ENCODE data around the gene RAP2C. TPM values are rescaled to one million over a fixed set of nuclear protein-coding genes. Genes with fewer than 3 reads are reported as not detected.

RAP2C gene
- total RNA-seq, 2 experiments from 2014 or later: 33.1 to 37.5 TPM

DNA sequence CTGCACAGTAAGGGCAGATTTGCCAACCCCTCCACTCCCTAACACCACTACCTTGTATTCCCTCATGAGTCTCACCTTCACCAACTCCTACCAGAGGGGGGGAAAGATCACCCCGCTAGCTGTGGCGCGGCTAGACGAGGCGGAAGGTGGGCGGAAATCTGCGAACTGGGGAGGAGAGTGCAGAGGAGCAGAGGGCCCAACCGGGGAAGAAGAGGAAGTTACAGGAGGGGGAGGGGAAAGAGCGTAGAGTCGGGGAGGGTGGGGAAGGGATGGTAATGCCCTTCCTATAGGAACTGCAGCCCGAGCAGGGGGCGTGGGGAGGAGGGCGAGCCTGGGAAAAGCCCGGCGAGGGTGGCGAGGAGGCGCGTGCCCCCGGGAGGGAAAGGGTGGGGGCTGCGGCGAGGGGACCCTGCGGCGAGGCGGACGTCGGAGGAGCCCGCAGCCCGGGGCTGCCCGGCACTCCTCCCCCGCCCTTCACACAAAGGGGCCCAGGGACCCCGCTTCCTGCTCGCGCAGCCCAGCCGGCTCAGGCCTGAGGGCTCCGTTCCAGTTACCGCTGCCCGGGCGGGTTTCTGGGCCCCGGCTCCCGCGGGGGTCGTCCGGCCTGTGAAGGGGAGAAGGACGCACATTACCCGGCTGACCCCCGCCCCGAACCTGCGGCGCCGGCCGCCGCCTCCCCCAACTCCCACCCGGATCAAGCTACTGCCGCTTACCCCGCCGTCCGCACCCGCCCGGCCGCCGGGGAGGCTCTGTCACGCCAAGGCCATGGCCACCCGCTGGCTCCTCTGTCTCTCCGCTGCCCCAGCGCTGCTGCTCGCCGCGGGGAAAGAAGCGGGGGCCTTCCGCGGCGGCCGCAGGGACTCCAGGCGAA, 1.8 kb downstream of the RAP2C start:
- H3K4me3 Mint-ChIP-seq: peak overlapping the region; percentile 93
- H3K9me3 Mint-ChIP-seq: no peaks in the 10 kb centered on the region
- DNase-seq: peak; percentile 74
- POLR2A ChIA-PET: interaction anchor here (1.0 to 1.6 kb wide), 4 partner anchors 125 to 264 kb away, joined by 3 to 5 read pairs (median 4); partner anchors contain the start of gene STK26
- peak; percentile 75 for ATAC-seq (ENCODE audit: low read depth)
- peaks cover 15% of the 10 kb centered on the region for H3K4me1 Mint-ChIP-seq
- peak overlapping the region; percentile 91 for H3K27ac Mint-ChIP-seq
- no peaks in the 10 kb centered on the region for H3K27me3 Mint-ChIP-seq
- peaks cover 5% of the 10 kb centered on the region for H3K36me3 Mint-ChIP-seq

GRCh38 chrX:132216806-132217202, 2.4 kb downstream of the RAP2C start:
- Mint-ChIP-seq H3K27me3 (no peaks in the 10 kb centered on the region), H3K27ac (peak overlapping the region; percentile 91), H3K4me3 (peak overlapping the region; percentile 93), H3K4me1 (peaks cover 15% of the 10 kb centered on the region), H3K9me3 (no peaks in the 10 kb centered on the region), H3K36me3 (peaks cover 5% of the 10 kb centered on the region)
- POLR2A ChIA-PET: interaction anchor here (1.0 to 1.6 kb wide), 4 partner anchors 22 to 265 kb away, joined by 3 to 5 read pairs (median 4); partner anchors contain the start of gene STK26
- DNase-seq (no peak), ATAC-seq (ENCODE audit: low read depth) (peak; percentile 21)

DNA sequence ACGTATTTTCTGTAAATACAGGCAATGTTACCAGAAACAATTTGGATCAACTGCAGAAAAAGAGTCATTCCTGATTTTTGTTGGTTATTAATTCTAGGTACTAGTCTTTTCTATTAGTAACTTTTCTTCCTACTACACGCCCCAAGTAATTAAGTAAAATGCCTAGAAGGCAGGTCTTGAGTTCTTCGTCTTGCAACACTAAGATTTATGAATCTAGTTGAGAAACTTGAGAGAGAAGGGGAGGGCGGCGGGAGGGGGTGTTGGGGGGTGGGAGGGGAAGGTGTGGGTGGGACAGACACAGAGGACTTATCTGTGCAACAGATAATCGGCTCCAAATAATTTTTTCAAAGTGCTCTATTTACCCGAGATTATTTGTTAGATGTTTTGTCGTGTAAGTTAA, 3.0 kb downstream of the RAP2C start:
- H3K27ac Mint-ChIP-seq: peak overlapping the region; percentile 91
- H3K36me3 Mint-ChIP-seq: peaks cover 5% of the 10 kb centered on the region
- peak overlapping the region; percentile 93 for H3K4me3 Mint-ChIP-seq
- no peaks in the 10 kb centered on the region for H3K9me3 Mint-ChIP-seq
- ATAC-seq (ENCODE audit: low read depth) (no peak), DNase-seq (no peak)
- H3K4me1 Mint-ChIP-seq: peaks cover 15% of the 10 kb centered on the region
- no peaks in the 10 kb centered on the region for H3K27me3 Mint-ChIP-seq
- POLR2A ChIA-PET: interaction anchor here (1.0 to 1.2 kb wide), 2 partner anchors 22 to 274 kb away, joined by 3 to 5 read pairs; no protein-coding TSS in a partner anchor

- POLR2A ChIA-PET: no interaction called here
- H3K27me3 Mint-ChIP-seq: no peaks in the 10 kb centered on the region
- ATAC-seq (ENCODE audit: low read depth) (no peak), DNase-seq (no peak)
- no peak overlapping the region for H3K27ac Mint-ChIP-seq
- peaks cover 9% of the 10 kb centered on the region for H3K36me3 Mint-ChIP-seq
- no peaks in the 10 kb centered on the region for H3K9me3 Mint-ChIP-seq
- peak overlapping the region; percentile 65 for H3K4me3 Mint-ChIP-seq
- H3K4me1 Mint-ChIP-seq: peaks cover 21% of the 10 kb centered on the region
Measured at GRCh38 chrX:132214518-132214917, 4.7 kb downstream of the RAP2C start.

DNA sequence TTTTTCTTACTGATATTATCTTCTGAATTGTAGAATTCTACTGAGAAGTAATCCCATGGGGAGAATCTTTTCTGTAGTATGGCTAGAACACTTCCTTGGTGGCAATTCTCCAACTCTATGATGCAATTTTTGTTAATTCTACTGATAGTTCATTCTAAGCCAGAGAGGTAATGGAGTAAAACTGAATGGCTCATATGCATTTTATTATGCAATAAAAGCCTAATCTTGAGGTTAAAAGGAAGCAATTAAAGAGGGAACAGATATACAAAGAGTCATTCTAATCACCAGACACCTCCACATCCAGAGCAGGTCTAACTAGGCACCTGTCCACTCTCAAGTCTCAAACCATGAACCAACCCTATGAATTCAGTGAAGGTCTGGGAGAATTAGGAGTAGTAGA, 9.7 kb downstream of the RAP2C start:
- H3K27ac Mint-ChIP-seq: no peak overlapping the region
- H3K36me3 Mint-ChIP-seq: peaks cover 14% of the 10 kb centered on the region
- POLR2A ChIA-PET: interaction anchor here (1.2 kb wide), 1 partner anchor 185 kb away, joined by 3 read pairs; no protein-coding TSS in a partner anchor
- ATAC-seq (ENCODE audit: low read depth): no peak
- H3K9me3 Mint-ChIP-seq: no peaks in the 10 kb centered on the region
- DNase-seq: no peak
- no peak overlapping the region for H3K4me3 Mint-ChIP-seq
- no peaks in the 10 kb centered on the region for H3K27me3 Mint-ChIP-seq
- peaks cover 17% of the 10 kb centered on the region for H3K4me1 Mint-ChIP-seq

- H3K36me3 Mint-ChIP-seq: peaks cover 10% of the 10 kb centered on the region
- H3K9me3 Mint-ChIP-seq: no peaks in the 10 kb centered on the region
- H3K27ac Mint-ChIP-seq: no peak overlapping the region
- POLR2A ChIA-PET: interaction anchor here (1.2 kb wide), 1 partner anchor 184 kb away, joined by 3 read pairs; no protein-coding TSS in a partner anchor
- ATAC-seq (ENCODE audit: low read depth): no peak
- no peak overlapping the region for H3K4me3 Mint-ChIP-seq
- no peaks in the 10 kb centered on the region for H3K27me3 Mint-ChIP-seq
- DNase-seq: no peak
- H3K4me1 Mint-ChIP-seq: peaks cover 9% of the 10 kb centered on the region
Measured at GRCh38 chrX:132208422-132208821, 10.8 kb downstream of the RAP2C start.

DNA sequence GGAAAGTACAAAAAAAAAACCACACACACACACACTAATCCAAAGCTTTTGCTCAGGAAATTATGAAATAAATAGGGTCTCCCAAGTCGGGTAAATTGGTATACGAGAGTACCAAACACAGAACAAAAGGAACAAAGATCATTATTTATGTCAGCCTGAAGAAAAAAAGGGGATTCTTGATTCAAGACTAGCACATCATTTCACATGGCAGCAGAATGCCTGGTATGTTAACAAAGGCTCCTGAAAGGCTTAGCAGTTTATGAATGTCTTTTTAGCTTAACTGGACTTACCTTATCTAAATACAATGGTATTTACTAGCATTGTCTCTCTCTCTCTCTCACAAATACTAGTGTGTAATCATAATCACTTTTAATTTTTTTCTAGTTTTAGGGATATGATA, 11.3 kb downstream of the RAP2C start:
- Mint-ChIP-seq H3K4me1 (peaks cover 9% of the 10 kb centered on the region), H3K27ac (no peak overlapping the region), H3K36me3 (peaks cover 10% of the 10 kb centered on the region), H3K9me3 (no peaks in the 10 kb centered on the region), H3K27me3 (no peaks in the 10 kb centered on the region), H3K4me3 (no peak overlapping the region)
- DNase-seq: no peak
- POLR2A ChIA-PET: no interaction called here
- ATAC-seq (ENCODE audit: low read depth): no peak

GRCh38 chrX:132206259-132206658, 13.0 kb downstream of the RAP2C start:
- H3K9me3 Mint-ChIP-seq: no peaks in the 10 kb centered on the region
- H3K27ac Mint-ChIP-seq: no peak overlapping the region
- no peak overlapping the region for H3K4me3 Mint-ChIP-seq
- no peaks in the 10 kb centered on the region for H3K27me3 Mint-ChIP-seq
- POLR2A ChIA-PET: no interaction called here
- H3K36me3 Mint-ChIP-seq: peaks cover 10% of the 10 kb centered on the region
- no peak for DNase-seq
- H3K4me1 Mint-ChIP-seq: peaks cover 9% of the 10 kb centered on the region
- no peak for ATAC-seq (ENCODE audit: low read depth)

DNA sequence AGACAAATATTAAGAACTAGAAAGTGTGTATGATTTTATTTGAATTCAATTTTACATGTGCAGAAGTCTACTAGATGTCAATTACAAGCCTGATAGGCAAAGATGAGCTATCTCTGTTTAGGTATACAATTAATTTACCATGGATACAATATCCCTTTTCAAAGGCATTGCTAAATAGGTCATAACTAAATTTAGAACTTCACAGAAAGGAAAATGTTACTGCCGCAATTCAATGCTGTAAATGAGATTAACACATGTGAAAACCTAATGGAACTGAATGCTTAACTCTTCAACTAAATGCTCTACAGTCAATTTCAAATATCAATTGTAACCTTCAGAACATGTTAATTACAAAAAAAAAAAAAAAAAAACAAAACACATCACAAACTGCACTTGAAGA, 14.6 kb downstream of the RAP2C start:
- POLR2A ChIA-PET: no interaction called here
- H3K27ac Mint-ChIP-seq: no peak overlapping the region
- H3K4me1 Mint-ChIP-seq: peaks cover 3% of the 10 kb centered on the region
- H3K9me3 Mint-ChIP-seq: no peaks in the 10 kb centered on the region
- H3K27me3 Mint-ChIP-seq: no peaks in the 10 kb centered on the region
- ATAC-seq (ENCODE audit: low read depth) (no peak), DNase-seq (no peak)
- peaks cover 8% of the 10 kb centered on the region for H3K36me3 Mint-ChIP-seq
- no peak overlapping the region for H3K4me3 Mint-ChIP-seq

DNA sequence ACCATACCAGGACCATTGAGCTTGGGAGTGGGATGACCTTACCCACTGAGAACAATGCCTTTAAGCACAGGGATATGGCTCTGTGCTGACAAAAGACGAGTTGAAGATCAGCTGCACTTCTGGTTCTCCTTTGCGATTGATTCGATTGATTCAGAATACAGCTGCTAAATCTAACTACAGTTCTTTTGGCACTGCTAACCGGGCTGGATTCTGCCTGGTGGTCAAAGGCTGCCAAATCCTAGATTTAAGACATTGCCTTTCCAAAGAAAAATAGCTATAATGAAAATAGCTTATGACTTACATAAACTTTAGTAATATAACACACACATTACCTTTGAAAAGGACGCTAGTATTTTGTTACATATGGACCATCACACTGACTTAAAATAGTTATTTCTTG, 18.3 kb downstream of the RAP2C start:
- H3K27me3 Mint-ChIP-seq: no peaks in the 10 kb centered on the region
- peaks cover 2% of the 10 kb centered on the region for H3K36me3 Mint-ChIP-seq
- POLR2A ChIA-PET: no interaction called here
- DNase-seq (no peak), ATAC-seq (ENCODE audit: low read depth) (no peak)
- H3K4me3 Mint-ChIP-seq: no peak overlapping the region
- peaks cover 1% of the 10 kb centered on the region for H3K4me1 Mint-ChIP-seq
- H3K9me3 Mint-ChIP-seq: no peaks in the 10 kb centered on the region
- H3K27ac Mint-ChIP-seq: no peak overlapping the region

GRCh38 chrX:132199941-132200340, 19.3 kb downstream of the RAP2C start:
- no peak for DNase-seq
- Mint-ChIP-seq H3K27me3 (no peaks in the 10 kb centered on the region), H3K4me1 (no peaks in the 10 kb centered on the region), H3K9me3 (no peaks in the 10 kb centered on the region), H3K27ac (no peak overlapping the region), H3K4me3 (no peak overlapping the region), H3K36me3 (no peaks in the 10 kb centered on the region)
- no peak for ATAC-seq (ENCODE audit: low read depth)
- POLR2A ChIA-PET: no interaction called here

DNA sequence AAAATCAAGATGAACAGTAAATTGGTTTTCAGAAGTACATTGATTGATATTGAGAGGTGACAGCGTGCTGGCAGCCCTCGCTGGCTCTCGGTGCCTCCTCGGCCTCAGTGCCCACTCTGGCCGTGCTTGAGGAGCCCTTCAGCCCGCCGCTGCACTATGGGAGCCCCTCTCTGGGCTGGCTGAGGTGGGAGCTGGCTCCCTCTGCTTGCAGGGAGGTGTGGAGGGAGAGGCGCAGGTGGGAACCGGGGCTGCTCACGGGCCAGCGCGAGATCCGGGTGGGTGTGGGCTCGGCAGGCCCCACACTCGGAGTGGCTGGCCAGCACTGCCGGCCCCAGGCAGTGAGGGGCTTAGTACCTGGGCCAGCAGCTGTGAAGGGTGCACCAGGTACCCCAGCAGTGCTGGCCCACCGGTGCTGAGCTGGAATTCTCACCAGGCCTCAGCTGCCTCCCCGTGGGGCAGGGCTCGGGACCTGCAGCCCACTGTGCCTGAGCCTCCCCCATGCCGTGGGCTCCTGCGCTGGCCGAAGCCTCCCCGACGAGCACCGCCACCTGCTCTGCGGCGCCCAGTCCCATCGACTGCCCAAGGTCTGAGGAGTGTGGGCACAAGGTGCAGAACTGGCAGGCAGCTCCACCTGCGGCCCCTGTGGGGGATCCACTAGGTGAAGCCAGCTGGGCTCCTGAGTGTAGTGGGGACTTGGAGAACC, 25.2 kb downstream of the RAP2C start:
- H3K4me3 Mint-ChIP-seq: no peak overlapping the region
- H3K27ac Mint-ChIP-seq: no peak overlapping the region
- ATAC-seq (ENCODE audit: low read depth) (no peak), DNase-seq (no peak)
- POLR2A ChIA-PET: interaction anchor here (0.9 kb wide), 1 partner anchor 22 kb away, joined by 5 read pairs; no protein-coding TSS in a partner anchor
- H3K36me3 Mint-ChIP-seq: no peaks in the 10 kb centered on the region
- no peaks in the 10 kb centered on the region for H3K4me1 Mint-ChIP-seq
- H3K27me3 Mint-ChIP-seq: no peaks in the 10 kb centered on the region
- no peaks in the 10 kb centered on the region for H3K9me3 Mint-ChIP-seq

- no peaks in the 10 kb centered on the region for H3K36me3 Mint-ChIP-seq
Measured at GRCh38 chrX:132191938-132192337, 27.3 kb downstream of the RAP2C start.

More at GRCh38 chrX:132191938-132192337, 27.3 kb downstream of the RAP2C start:
- no peaks in the 10 kb centered on the region for H3K27me3 Mint-ChIP-seq
- H3K9me3 Mint-ChIP-seq: no peaks in the 10 kb centered on the region
- H3K4me3 Mint-ChIP-seq: no peak overlapping the region
- no peaks in the 10 kb centered on the region for H3K4me1 Mint-ChIP-seq
- no peak overlapping the region for H3K27ac Mint-ChIP-seq
- no peak for DNase-seq
- ATAC-seq (ENCODE audit: low read depth): no peak
- POLR2A ChIA-PET: no interaction called here

Data from activated naive CD8-positive, alpha-beta T cell treated with anti-CD3 and anti-CD28 coated beads, Interleukin-2, amount 10 ng/mL, durations not matched to agents 7 days and 5 days (primary cell).